ENCODE results near the gene F13A1.

Gene F13A1

DNA sequence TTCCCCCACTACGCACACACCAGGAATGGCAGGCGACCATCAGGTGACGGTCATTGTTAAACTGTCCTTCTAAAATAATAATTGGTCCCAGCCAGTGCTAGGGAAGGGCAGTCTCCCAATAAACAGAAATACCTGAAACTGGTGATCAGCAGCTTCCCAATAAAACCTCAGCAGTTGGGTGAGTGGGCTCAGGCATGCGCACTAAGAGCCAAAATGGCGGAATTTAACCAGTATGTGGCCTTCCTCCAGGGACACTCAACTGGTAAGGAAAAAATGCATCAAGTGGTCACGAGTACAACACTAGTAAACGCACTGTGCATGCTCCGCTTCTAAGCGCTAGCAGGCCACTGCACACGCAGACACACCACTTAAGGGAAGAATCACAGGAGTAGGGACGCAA is 34.8 kb downstream of the F13A1 start:
- TF ChIP-seq GATA2 (IDR thresholded peaks at IDR 0.05; ENCODE audit: low read depth, low read length) (no peak), GATA3 (IDR thresholded peaks at IDR 0.05; ENCODE audit: low read depth, low read length) (no peak)

DNA sequence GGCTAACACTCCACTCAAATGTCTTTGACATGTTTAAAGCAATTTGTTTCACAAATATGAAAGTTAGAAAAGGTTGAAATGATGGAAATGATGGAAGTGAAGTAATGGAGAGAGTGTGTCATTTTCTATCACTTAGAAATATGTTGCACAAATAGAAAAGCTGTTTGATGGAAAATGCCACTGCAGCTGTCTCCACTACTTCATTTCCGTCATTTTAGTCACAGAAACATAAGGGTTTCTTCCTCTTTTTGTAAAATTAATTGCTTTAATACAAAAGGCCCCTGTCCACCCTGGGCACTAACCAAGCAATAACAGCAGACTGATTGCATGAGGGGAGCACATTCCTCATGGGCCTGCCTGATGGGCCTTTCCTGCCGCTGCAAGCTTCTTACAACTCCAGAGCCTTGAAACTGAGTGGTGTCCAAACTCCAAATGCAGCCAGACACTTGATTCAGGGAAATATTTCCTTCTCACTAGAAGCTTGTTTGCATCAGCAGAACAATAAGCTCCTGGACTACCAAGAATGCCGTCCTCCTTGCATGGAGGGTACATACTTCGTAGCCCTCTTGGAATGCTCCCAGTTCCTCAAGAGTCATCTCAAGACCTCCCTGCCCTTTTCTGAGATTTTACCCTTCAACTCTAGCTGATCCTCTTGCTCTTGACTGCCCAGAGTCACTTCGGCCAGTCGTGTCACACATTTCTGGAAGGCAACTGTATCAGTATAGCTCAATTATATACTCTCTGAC is 36.1 kb downstream of the F13A1 start:
- TF ChIP-seq GATA2 (IDR thresholded peaks at IDR 0.05; ENCODE audit: low read depth, low read length) (no peak), GATA3 (IDR thresholded peaks at IDR 0.05; ENCODE audit: low read depth, low read length) (no peak)

DNA sequence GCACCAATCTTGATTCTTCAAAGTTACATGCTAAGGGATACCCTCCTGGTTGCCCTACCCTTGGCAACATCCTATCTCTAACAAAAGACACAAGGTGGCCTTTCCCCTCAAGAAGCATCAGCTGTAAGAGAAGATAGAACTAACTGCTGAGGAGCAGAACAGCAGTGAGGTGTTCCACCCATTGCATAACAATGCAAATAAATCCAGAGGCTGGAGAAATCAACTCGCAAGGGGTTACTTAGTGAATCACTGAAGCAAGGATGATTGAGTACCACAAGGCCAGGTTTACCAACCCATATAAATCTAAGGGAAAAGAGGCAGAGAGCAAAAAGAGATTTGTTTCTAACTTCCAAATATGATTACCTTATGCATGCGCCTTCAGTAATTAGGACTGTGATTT is 36.7 kb downstream of the F13A1 start:
- TF ChIP-seq GATA3 (IDR thresholded peaks at IDR 0.05; ENCODE audit: low read depth, low read length) = no peak
- no peak for TF ChIP-seq GATA2 (IDR thresholded peaks at IDR 0.05; ENCODE audit: low read depth, low read length)

DNA sequence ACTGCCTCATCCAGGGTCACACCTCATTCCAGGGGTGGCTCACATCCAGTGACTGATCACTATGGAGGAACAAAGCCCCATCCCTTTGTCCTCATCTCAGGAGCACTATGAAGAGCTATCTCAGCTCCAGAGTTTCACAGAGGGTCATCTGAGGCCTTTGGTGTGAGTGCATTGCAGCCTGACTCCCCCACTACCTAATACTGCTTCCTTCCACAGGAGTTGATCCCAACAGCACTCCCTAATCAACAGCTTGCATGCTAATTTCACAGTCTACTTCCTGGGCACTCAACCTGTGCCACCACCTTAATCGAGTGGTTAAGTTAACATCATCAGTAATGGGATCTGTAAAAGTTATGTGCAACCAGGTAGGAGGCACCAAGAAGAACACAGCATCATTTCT is 37.7 kb downstream of the F13A1 start:
- TF ChIP-seq GATA3 (IDR thresholded peaks at IDR 0.05; ENCODE audit: low read depth, low read length) (no peak), GATA2 (IDR thresholded peaks at IDR 0.05; ENCODE audit: low read depth, low read length) (no peak)

DNA sequence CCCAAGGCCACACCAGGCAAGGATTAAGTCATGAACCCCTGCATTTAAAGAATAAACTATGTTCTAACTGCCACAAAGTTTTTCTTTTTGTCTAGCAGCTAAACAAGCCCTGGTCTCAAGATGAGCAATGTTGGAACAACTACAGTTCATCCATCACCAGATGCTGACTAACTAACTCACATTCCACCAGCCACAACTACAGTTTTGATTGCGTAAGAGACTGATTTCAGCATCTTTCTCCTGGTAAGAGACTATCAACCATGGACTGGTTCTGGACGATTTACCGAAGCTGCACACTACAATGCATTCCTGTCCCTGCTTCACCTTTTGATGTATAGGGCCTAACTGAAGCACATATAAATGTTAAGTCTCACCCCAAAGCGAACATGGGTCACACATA is 43.0 kb downstream of the F13A1 start:
- TF ChIP-seq GATA3 (IDR thresholded peaks at IDR 0.05; ENCODE audit: low read depth, low read length) = no peak
- no peak for TF ChIP-seq GATA2 (IDR thresholded peaks at IDR 0.05; ENCODE audit: low read depth, low read length)

DNA sequence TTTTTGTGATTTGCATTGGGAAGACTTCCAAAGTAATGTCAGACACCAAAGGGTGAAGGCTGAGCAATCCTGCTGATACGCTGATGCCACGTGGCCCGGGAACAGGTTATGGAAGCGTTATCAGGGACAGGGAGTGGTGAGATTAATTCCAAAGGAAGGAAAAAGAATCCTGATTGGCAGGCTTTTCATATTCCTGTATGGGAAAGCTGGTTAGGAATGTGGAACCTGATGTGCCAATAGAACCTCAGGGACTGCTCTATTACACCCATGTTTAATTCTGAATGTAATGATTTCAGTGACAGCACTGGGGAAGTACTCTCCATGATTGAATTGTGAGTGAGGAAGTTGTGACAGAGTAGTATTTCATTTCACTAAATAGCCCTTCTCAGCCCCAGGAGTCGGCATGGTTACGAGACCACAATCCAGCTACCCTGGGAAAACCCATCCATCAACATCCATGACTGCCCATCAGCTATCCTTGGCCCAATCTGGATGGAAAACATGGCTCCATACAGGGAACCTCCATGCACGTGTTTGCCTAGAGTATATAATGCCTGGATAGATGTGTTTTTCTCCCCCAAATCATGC is 49.4 kb downstream of the F13A1 start:
- no peak for TF ChIP-seq GATA2 (IDR thresholded peaks at IDR 0.05; ENCODE audit: low read depth, low read length)

DNA sequence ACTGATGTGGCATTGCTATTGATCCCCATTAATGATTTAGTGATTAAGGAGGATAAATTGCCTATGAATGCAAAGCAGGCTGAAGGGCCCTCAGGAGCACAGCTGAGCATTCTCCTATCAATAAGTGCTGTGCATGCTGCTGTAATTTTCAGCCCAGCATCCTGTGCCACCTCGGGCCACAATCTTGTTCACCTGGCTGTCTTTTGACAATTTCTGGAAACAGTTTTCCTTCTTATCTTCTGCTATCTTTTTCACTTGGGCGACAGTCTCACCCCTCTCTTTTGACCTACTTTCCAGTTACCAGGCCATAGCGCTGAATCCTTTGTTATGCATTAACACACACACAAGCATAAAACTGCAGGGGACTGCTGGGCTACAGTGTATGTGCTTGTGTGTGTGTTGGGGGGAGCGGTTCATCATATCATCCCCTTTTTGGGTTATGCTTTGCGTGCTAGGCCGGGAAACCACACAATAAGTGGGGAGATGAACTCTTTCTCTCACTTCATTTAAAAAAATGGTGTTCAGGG is 60.2 kb downstream of the F13A1 start:
- TF ChIP-seq GATA3 (IDR thresholded peaks at IDR 0.05; ENCODE audit: low read depth, low read length) (no peak), GATA2 (IDR thresholded peaks at IDR 0.05; ENCODE audit: low read depth, low read length) (no peak)

DNA sequence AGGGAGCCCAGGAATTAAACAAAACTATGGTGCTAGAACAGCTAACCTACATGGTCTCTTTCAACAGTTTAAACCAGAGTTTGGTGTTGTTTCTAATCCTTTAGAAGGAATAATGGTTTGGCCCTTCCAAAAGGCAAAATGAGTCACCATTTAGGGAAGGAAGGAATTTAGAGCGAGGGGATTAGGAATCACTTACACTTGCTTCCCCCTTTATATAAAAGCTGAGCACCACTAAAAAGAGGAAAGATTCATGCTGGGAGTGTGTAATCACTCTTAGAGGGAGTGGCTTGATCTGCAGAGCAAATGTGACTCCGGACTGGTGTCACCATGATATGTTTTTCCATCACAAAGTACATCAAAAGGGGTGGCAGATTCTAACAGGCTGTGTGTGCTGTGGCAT is 63.6 kb downstream of the F13A1 start:
- no peak for TF ChIP-seq GATA2 (IDR thresholded peaks at IDR 0.05; ENCODE audit: low read depth, low read length)
- no peak for TF ChIP-seq GATA3 (IDR thresholded peaks at IDR 0.05; ENCODE audit: low read depth, low read length)

DNA sequence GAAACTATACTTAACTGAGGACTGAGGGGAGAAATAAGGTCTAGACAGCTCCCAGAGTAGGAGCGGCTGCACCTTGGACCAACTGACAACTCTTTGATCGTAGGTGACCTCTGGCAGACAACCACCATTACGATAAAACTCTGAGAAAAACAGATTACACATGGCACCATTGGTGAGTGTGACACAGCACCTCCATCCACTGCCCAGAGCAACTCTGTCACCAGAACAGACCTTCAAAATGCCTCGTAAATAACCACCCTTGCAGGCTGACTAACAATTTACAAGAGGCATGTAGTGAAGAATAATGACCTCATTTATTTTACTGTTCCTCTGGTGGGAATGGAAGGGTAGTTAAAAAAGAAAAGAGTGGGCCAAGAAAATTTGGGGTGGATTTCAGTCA is 64.2 kb downstream of the F13A1 start:
- TF ChIP-seq GATA2 (IDR thresholded peaks at IDR 0.05; ENCODE audit: low read depth, low read length) = no peak
- TF ChIP-seq GATA3 (IDR thresholded peaks at IDR 0.05; ENCODE audit: low read depth, low read length) = no peak

DNA sequence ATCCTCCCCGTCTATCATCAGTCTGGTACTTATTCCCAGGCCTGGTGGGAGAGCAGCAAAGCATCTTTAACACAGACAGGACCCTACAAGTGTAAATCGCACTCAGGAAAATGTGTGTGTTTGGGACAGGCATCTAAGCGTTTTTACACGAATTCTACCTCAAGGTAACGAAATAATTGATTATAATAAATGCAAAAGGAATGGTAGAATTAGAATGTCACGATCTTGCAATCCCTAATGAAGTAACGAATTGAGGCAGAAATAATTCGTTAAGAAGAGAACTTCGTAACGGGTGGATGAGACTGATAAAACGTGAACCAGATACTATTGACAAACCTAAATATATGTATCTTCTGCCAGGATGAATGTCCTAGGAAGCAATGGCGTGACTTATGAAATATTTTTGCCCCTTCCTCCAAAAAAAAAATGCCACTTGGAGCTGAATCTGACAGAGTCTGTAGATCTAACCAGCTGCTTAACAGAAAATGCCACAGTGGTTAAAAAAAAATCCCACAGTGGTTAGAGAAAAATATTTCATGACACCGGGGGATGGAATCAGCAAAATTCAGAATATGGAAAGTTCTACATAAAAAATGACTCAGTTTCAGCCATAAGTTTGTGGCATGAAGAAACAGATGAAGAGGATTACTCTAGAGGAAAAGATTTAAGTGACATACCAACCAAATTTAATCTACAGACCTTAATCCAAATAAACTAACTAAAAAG is 68.7 kb downstream of the F13A1 start:
- TF ChIP-seq GATA2 (IDR thresholded peaks at IDR 0.05; ENCODE audit: low read depth, low read length) = no peak
- no peak for TF ChIP-seq GATA3 (IDR thresholded peaks at IDR 0.05; ENCODE audit: low read depth, low read length)

DNA sequence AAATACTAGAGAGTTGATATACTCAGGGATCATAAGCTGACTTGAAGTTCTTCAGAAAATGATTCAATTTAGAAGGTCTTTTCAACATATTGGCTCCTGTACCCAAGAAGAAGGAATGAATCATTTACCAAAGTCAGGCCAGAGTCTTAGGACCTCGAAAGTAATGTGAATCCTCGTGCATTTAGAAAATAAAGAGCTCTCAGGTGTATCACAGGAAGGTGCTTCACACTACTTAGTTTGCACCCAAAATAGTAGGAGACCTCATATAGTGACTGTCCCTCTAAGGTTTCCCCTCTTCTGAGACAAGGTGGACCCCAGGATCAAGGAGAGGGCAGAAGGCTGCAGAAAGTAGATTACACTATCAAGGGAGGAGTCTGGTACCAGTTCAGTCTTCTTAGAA is 71.8 kb downstream of the F13A1 start:
- TF ChIP-seq GATA3 (IDR thresholded peaks at IDR 0.05; ENCODE audit: low read depth, low read length) (no peak), GATA2 (IDR thresholded peaks at IDR 0.05; ENCODE audit: low read depth, low read length) (no peak)

DNA sequence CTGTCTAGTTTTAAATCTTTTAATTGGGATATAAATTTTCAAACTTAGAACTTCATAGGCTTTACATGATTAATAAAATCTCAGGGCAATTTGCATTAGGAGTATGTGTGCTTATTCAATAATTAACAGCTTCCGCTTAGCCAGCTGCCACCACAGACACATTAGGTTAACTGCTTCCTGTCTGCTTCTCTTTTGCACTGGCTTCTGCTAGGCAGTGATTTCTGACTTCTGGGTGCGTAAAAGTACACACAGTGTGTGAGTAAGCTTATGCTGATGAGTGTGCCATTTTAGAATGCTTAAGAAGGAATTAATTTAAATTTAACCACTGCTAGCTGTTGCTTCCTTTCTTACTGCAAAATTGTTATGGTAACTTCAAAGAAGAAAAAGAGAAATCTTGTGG is 73.9 kb downstream of the F13A1 start:
- no peak for TF ChIP-seq GATA3 (IDR thresholded peaks at IDR 0.05; ENCODE audit: low read depth, low read length)
- no peak for TF ChIP-seq GATA2 (IDR thresholded peaks at IDR 0.05; ENCODE audit: low read depth, low read length)

DNA sequence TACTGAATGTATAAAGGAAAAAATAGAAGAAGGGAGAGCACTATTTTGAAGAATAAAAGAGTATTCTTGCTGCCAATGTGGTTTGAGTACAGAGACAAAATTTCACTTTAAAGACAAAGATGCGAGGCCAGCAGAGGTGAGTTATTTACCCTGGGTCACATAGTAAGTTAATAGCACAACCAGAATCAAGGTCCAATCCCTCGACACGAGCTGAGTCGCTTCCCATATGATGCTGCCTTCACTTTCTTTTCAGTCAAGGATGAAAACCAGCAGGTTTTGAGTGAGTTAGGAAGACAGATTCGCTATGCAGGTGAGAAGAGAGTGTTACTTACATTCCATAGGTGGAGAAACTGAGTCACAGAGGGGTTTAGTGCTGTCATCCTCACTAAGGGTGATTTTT is 75.8 kb downstream of the F13A1 start:
- TF ChIP-seq GATA2 (IDR thresholded peaks at IDR 0.05; ENCODE audit: low read depth, low read length) = no peak
- TF ChIP-seq GATA3 (IDR thresholded peaks at IDR 0.05; ENCODE audit: low read depth, low read length) = no peak

DNA sequence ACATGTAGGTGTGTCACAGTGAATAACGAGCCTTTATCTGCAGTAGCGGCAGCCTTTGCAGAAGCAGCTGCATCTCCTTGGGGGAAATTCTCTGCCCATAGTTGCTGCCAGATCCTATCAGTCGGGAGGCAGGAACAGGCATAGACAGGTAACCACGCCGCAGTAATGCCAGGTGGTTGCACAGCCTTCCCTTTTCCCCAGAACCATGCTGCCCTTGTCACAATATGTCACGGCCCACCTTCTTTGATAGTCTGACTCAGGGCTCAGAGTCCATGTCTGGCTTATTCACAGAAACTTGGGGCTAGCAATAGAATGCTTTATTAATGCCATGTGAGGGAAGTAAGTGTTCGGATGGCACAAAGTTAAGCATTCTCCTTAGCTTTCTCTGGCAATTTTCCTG is 76.6 kb downstream of the F13A1 start:
- TF ChIP-seq GATA3 (IDR thresholded peaks at IDR 0.05; ENCODE audit: low read depth, low read length) (no peak), GATA2 (IDR thresholded peaks at IDR 0.05; ENCODE audit: low read depth, low read length) (no peak)

Data from SH-SY5Y (cell line).